22Rv1 (cell line): Measurements from ENCODE around the gene NAPSA.

ENCODE experiments used
- CTCF ChIP-seq: fragments of 450-650 bp; IDR thresholded peaks from 2 replicates; pipeline ENCODE4 v1.5.1; 2017; ENCODE audit warnings: mild to moderate bottlenecking
- ZFX ChIP-seq: fragments of 450-650 bp; IDR thresholded peaks from 2 replicates; pipeline ENCODE4 v1.6.1; 2017; ENCODE audit warnings: antibody characterized with exemption, borderline replicate concordance

- TF ChIP-seq CTCF (no peak), ZFX (no peak)
Observed at GRCh38 chr19:50332244-50333038, 33.0 kb downstream of the NAPSA start.
